ENCODE data around the gene TWF1. TPM values are rescaled to one million over a fixed set of nuclear protein-coding genes. Genes with fewer than 3 reads are reported as not detected.

The TWF1 gene
- polyA plus RNA-seq (2013), result 63.9 and 65.5 TPM in 2 replicates

GRCh38 chr12:43805860-43806736, at the start of gene TWF1:
TWF1 (minus strand) TSS chr12:43806317; CDS start chr12:43806245, 72 bp downstream.
- H3K9ac ChIP-seq (ENCODE audit: low read length), result peak within 1 kb of the TSS; percentile 76
- peak within 1 kb of the TSS; percentile 98 for H4K8ac ChIP-seq (ENCODE audit: low read depth, low read length)
- peak within 1 kb of the TSS; percentile 70 for H2BK12ac ChIP-seq (ENCODE audit: low read length)
- H3K27ac ChIP-seq (ENCODE audit: low read depth, low read length), result peak within 1 kb of the TSS; percentile 94
- H3K18ac ChIP-seq (ENCODE audit: low read length), result peak within 1 kb of the TSS; percentile 87
- peaks cover 2 to 4% of the 10 kb centered on the region in 2 experiments for H3K36me3 ChIP-seq (ENCODE audit: control insufficient read depth in 1 of 2, insufficient read depth in 2 of 2, low read length in 2 of 2)
- H3K4me2 ChIP-seq (ENCODE audit: low read length), result peak within 1 kb of the TSS; percentile 60
- H3K4ac ChIP-seq (ENCODE audit: low read depth, low read length), result peak within 1 kb of the TSS; percentile 61
- H3K79me2 ChIP-seq (ENCODE audit: control insufficient read depth, insufficient read depth, low read length, poor library complexity), result peaks cover 6% of the 10 kb centered on the region
- peak within 1 kb of the TSS; percentile 86 for H2BK120ac ChIP-seq (ENCODE audit: insufficient read depth, low read length, poor library complexity)
- H4K91ac ChIP-seq (ENCODE audit: low read depth, low read length), result peak within 1 kb of the TSS; percentile 71
- peak within 1 kb of the TSS; percentile 97 for H2AFZ ChIP-seq (ENCODE audit: insufficient read depth, low read length, poor library complexity)
- peaks cover 2% of the 10 kb centered on the region for H3K27me3 ChIP-seq (ENCODE audit: insufficient read depth, low read length)
- H3K4me1 ChIP-seq (ENCODE audit: control insufficient read depth in 1 of 2, insufficient read depth in 2 of 2, low read length in 2 of 2), result no peaks in the 10 kb centered on the region
- H4K12ac ChIP-seq (ENCODE audit: low read depth, low read length), result peak within 1 kb of the TSS; percentile 93
- peak within 1 kb of the TSS; percentile 49 for H2AK5ac ChIP-seq (ENCODE audit: low read length)
- H3K23ac ChIP-seq (ENCODE audit: low read length), result no peak within 1 kb of the TSS
- H2BK5ac ChIP-seq (ENCODE audit: low read depth, low read length, poor library complexity), result peak within 1 kb of the TSS; percentile 83
- H3K14ac ChIP-seq (ENCODE audit: low read length), result peak within 1 kb of the TSS; percentile 94
- peak; percentile 79 to 88 for DNase-seq
- H3K4me3 ChIP-seq (ENCODE audit: low read depth, low read length), result peak within 1 kb of the TSS; percentile 85
- peaks cover 8% of the 10 kb centered on the region for H3K79me1 ChIP-seq (ENCODE audit: low read length)
- WGBS (ENCODE audit: extremely low coverage, insufficient coverage, insufficient read length), result no CpG with 5 or more reads among the region's 89 CpGs
- no peaks in the 10 kb centered on the region for H3K9me3 ChIP-seq (ENCODE audit: insufficient read depth, low read depth, low read length)

- Histone ChIP-seq H4K8ac (ENCODE audit: low read depth, low read length) (no peak overlapping the region), H3K4ac (ENCODE audit: low read depth, low read length) (no peak overlapping the region), H2BK120ac (ENCODE audit: insufficient read depth, low read length, poor library complexity) (no peak overlapping the region), H4K91ac (ENCODE audit: low read depth, low read length) (no peak overlapping the region), H2AFZ (ENCODE audit: insufficient read depth, low read length, poor library complexity) (no peak overlapping the region), H3K9me3 (ENCODE audit: insufficient read depth, low read depth, low read length) (no peaks in the 10 kb centered on the region), H3K27ac (ENCODE audit: low read depth, low read length) (no peak overlapping the region), H2BK5ac (ENCODE audit: low read depth, low read length, poor library complexity) (no peak overlapping the region), H3K4me2 (ENCODE audit: low read length) (no peak overlapping the region), H3K36me3 (ENCODE audit: control insufficient read depth in 1 of 2, insufficient read depth in 2 of 2, low read length in 2 of 2) (no peaks in the 10 kb centered on the region), H3K14ac (ENCODE audit: low read length) (no peak overlapping the region), H4K12ac (ENCODE audit: low read depth, low read length) (no peak overlapping the region), H3K9ac (ENCODE audit: low read length) (no peak overlapping the region), H3K79me1 (ENCODE audit: low read length) (no peaks in the 10 kb centered on the region), H2AK5ac (ENCODE audit: low read length) (no peak overlapping the region), H3K18ac (ENCODE audit: low read length) (no peak overlapping the region), H2BK12ac (ENCODE audit: low read length) (no peak overlapping the region), H3K23ac (ENCODE audit: low read length) (no peak overlapping the region), H3K4me3 (ENCODE audit: low read depth, low read length) (no peak overlapping the region), H3K79me2 (ENCODE audit: control insufficient read depth, insufficient read depth, low read length, poor library complexity) (no peaks in the 10 kb centered on the region), H3K4me1 (ENCODE audit: control insufficient read depth in 1 of 2, insufficient read depth in 2 of 2, low read length in 2 of 2) (peaks cover 0 to 2% of the 10 kb centered on the region in 2 experiments), H3K27me3 (ENCODE audit: insufficient read depth, low read length) (no peaks in the 10 kb centered on the region)
- no peak for DNase-seq
- WGBS (ENCODE audit: extremely low coverage, insufficient coverage, insufficient read length), result no CpG with 5 or more reads among the region's 1 CpG
These were observed 46.6 kb upstream of the TWF1 start for GRCh38 chr12:43852744-43853143.

GRCh38 chr12:43848786-43849185, 42.7 kb upstream of the TWF1 start:
- H4K91ac ChIP-seq (ENCODE audit: low read depth, low read length), result no peak overlapping the region
- H3K14ac ChIP-seq (ENCODE audit: low read length), result no peak overlapping the region
- H2BK12ac ChIP-seq (ENCODE audit: low read length), result no peak overlapping the region
- H3K23ac ChIP-seq (ENCODE audit: low read length), result no peak overlapping the region
- no peak overlapping the region for H3K4me3 ChIP-seq (ENCODE audit: low read depth, low read length)
- H2BK5ac ChIP-seq (ENCODE audit: low read depth, low read length, poor library complexity), result no peak overlapping the region
- H2BK120ac ChIP-seq (ENCODE audit: insufficient read depth, low read length, poor library complexity), result no peak overlapping the region
- no peak overlapping the region for H4K8ac ChIP-seq (ENCODE audit: low read depth, low read length)
- no peak for DNase-seq
- no peak overlapping the region for H3K27ac ChIP-seq (ENCODE audit: low read depth, low read length)
- H3K18ac ChIP-seq (ENCODE audit: low read length), result no peak overlapping the region
- no CpG with 5 or more reads among the region's 3 CpGs for WGBS (ENCODE audit: extremely low coverage, insufficient coverage, insufficient read length)
- no peaks in the 10 kb centered on the region for H3K9me3 ChIP-seq (ENCODE audit: insufficient read depth, low read depth, low read length)
- H2AFZ ChIP-seq (ENCODE audit: insufficient read depth, low read length, poor library complexity), result no peak overlapping the region
- no peak overlapping the region for H4K12ac ChIP-seq (ENCODE audit: low read depth, low read length)
- H3K4me1 ChIP-seq (ENCODE audit: control insufficient read depth in 1 of 2, insufficient read depth in 2 of 2, low read length in 2 of 2), result peaks cover 0 to 2% of the 10 kb centered on the region in 2 experiments
- H3K9ac ChIP-seq (ENCODE audit: low read length), result no peak overlapping the region
- H3K27me3 ChIP-seq (ENCODE audit: insufficient read depth, low read length), result no peaks in the 10 kb centered on the region
- H3K79me2 ChIP-seq (ENCODE audit: control insufficient read depth, insufficient read depth, low read length, poor library complexity), result no peaks in the 10 kb centered on the region
- H2AK5ac ChIP-seq (ENCODE audit: low read length), result no peak overlapping the region
- peaks cover 0 to 2% of the 10 kb centered on the region in 2 experiments for H3K36me3 ChIP-seq (ENCODE audit: control insufficient read depth in 1 of 2, insufficient read depth in 2 of 2, low read length in 2 of 2)
- no peak overlapping the region for H3K4me2 ChIP-seq (ENCODE audit: low read length)
- no peaks in the 10 kb centered on the region for H3K79me1 ChIP-seq (ENCODE audit: low read length)
- H3K4ac ChIP-seq (ENCODE audit: low read depth, low read length), result no peak overlapping the region

- Histone ChIP-seq H3K23ac (ENCODE audit: low read length) (no peak overlapping the region), H3K79me2 (ENCODE audit: control insufficient read depth, insufficient read depth, low read length, poor library complexity) (no peaks in the 10 kb centered on the region), H3K9me3 (ENCODE audit: insufficient read depth, low read depth, low read length) (no peaks in the 10 kb centered on the region), H3K79me1 (ENCODE audit: low read length) (no peaks in the 10 kb centered on the region), H3K27ac (ENCODE audit: low read depth, low read length) (no peak overlapping the region), H2BK5ac (ENCODE audit: low read depth, low read length, poor library complexity) (no peak overlapping the region), H3K36me3 (ENCODE audit: control insufficient read depth in 1 of 2, insufficient read depth in 2 of 2, low read length in 2 of 2) (peaks cover 0 to 2% of the 10 kb centered on the region in 2 experiments), H3K4me2 (ENCODE audit: low read length) (no peak overlapping the region), H4K91ac (ENCODE audit: low read depth, low read length) (no peak overlapping the region), H2BK12ac (ENCODE audit: low read length) (no peak overlapping the region), H2AK5ac (ENCODE audit: low read length) (no peak overlapping the region), H4K12ac (ENCODE audit: low read depth, low read length) (no peak overlapping the region), H3K4ac (ENCODE audit: low read depth, low read length) (no peak overlapping the region), H2AFZ (ENCODE audit: insufficient read depth, low read length, poor library complexity) (no peak overlapping the region), H3K9ac (ENCODE audit: low read length) (no peak overlapping the region), H4K8ac (ENCODE audit: low read depth, low read length) (no peak overlapping the region), H2BK120ac (ENCODE audit: insufficient read depth, low read length, poor library complexity) (no peak overlapping the region), H3K27me3 (ENCODE audit: insufficient read depth, low read length) (no peaks in the 10 kb centered on the region), H3K4me1 (ENCODE audit: control insufficient read depth in 1 of 2, insufficient read depth in 2 of 2, low read length in 2 of 2) (peaks cover 0 to 2% of the 10 kb centered on the region in 2 experiments), H3K4me3 (ENCODE audit: low read depth, low read length) (no peak overlapping the region), H3K14ac (ENCODE audit: low read length) (no peak overlapping the region), H3K18ac (ENCODE audit: low read length) (no peak overlapping the region)
- WGBS (ENCODE audit: extremely low coverage, insufficient coverage, insufficient read length), result no CpG with 5 or more reads among the region's 4 CpGs
- peak; percentile 84 to 93 for DNase-seq
These were observed 42.0 kb upstream of the TWF1 start for GRCh38 chr12:43848226-43848507.

Measured in trophoblast cell (in vitro differentiated cells and primary cell).